Epidermal melanocyte (primary cell): ENCODE data around the gene ALDH5A1.

ENCODE experiments used
- DNase-seq: peaks from one replicate; pipeline ENCODE4 v3.0.0; 2011; ENCODE audit warnings: low spot score; ENCODE audit not compliant: insufficient read length

ALDH5A1 gene

GRCh38 chr6:24494821-24495795 lies at the start of gene ALDH5A1:
TSS of gene ALDH5A1 (plus strand) at chr6:24494969. CDS start at chr6:24494997, 28 bp downstream.
- no peak for DNase-seq

DNA sequence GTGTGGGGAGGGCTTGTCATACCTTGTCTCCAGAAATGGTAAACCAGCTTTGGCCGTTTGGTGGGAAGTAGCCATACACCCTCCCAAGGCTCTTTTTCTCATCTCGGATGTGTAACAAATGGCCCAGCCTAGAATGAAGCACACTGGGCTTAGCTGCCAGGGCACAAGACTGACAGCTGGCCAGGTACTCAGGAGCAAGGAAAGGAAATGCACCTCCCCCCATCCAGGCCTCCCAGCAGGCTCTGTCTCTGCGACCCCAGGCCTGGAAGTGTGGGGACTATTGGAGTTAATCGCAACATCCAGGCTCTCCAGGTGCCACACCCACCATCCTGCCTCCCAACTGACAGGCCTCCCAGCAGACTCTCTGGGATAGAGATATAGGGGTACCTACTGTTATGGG lies 49.1 kb upstream of the ALDH5A1 start:
- DNase-seq, result no peak

GRCh38 chr6:24446670-24447069 lies 48.1 kb upstream of the ALDH5A1 start:
- DNase-seq, result no peak

- no peak for DNase-seq
Observed at GRCh38 chr6:24448396-24448795, 46.4 kb upstream of the ALDH5A1 start.

GRCh38 chr6:24448828-24449525 lies 45.8 kb upstream of the ALDH5A1 start:
- no peak for DNase-seq

DNA sequence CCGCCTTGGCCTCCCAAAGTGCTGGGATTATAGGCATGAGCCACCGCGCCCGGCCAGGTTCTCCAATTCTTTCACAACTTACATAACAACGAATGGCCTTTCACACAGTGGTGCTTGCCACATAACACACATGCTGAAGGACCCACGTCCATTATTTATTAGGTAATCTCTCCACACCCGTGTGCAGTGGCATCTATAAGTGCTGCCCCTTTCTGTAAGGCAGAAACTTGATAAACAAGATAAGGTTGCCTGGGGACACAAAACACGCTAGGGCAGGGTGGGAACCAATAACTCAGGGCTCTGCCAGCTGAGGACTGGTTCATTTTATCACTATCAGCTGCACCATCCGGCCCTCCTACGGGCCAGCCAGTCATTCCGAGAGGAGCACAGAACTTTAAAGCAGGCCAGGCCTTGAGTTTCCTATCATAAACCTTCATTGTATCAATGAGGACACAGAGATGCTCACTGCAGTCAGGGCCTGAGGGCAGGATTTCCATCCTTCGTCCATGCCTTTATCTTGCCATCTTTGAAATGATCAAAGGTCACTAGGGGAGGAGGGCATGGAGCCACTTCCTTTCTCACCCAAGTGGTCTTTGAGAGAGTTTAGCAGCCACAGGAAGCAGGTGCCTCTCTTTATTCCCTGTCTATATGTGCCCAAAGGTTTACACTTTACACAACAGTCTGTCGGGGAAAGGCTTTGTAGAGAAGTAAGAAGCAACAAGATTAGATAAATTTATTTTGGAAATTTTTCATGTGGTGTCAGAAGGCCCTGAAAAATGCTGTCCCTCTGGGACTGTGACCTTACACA lies 43.0 kb upstream of the ALDH5A1 start:
- DNase-seq, result no peak

GRCh38 chr6:24453921-24454320 lies 40.8 kb upstream of the ALDH5A1 start:
- no peak for DNase-seq

DNA sequence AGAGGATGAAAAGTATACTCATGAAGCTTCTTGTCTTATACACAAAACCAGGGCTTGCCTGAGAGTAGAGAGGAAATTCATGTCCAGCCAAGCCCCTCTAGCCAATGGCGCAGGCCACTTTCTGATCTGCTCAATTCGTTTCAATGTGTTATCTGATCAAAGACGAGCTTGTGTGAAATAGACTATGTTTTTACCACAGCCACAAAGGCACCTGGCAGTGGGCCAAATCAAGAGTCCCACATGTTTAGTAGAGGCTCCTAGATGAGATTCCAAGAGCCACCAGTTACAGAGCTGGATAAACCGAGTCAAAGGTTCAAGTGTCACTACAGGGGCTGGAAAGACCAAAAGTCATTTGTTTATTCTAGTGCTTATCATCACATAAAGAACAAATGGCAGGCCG lies 40.3 kb upstream of the ALDH5A1 start:
- no peak for DNase-seq

- no peak for DNase-seq
Observed at GRCh38 chr6:24455061-24455460, 39.7 kb upstream of the ALDH5A1 start.

- DNase-seq, result no peak
Observed at GRCh38 chr6:24458134-24458533, 36.6 kb upstream of the ALDH5A1 start.

DNA sequence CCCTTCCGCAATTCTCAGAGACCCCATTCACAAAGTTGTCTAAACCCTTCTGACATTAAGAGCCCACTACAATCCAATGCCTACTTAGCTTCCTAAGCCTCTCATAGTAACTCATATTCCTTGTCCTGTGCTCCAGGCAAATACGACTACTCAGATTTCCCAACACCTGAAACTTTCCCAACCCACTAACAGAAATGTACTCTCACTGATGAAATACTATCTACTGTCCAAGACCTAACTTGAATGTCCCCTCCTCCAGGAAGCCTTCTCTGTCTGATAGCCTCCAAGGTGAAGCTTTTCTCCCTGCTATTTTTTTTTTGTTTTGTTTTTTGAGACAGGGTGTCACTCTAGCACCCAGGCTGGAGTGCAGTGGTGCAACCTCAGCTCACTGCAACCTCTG lies 35.8 kb upstream of the ALDH5A1 start:
- DNase-seq, result no peak

DNA sequence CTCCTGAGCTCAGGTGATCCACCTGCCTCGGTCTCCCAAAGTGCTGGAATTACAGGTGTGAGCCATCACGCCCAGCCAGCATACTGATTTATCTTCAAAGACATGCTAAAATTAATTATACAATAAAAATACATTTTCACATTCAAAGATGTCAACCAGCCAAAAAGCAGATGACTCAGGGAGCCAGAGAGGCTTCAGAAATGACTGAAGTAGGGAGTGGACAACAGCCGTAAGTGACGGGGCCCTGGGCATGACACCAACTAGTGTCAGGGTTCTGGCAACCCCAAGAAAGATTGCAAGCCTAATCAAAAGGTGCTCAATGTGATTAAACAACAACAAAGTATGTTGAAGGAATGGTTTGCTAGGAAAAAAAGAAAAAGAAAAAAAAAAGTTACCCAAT lies 33.8 kb upstream of the ALDH5A1 start:
- no peak for DNase-seq

DNA sequence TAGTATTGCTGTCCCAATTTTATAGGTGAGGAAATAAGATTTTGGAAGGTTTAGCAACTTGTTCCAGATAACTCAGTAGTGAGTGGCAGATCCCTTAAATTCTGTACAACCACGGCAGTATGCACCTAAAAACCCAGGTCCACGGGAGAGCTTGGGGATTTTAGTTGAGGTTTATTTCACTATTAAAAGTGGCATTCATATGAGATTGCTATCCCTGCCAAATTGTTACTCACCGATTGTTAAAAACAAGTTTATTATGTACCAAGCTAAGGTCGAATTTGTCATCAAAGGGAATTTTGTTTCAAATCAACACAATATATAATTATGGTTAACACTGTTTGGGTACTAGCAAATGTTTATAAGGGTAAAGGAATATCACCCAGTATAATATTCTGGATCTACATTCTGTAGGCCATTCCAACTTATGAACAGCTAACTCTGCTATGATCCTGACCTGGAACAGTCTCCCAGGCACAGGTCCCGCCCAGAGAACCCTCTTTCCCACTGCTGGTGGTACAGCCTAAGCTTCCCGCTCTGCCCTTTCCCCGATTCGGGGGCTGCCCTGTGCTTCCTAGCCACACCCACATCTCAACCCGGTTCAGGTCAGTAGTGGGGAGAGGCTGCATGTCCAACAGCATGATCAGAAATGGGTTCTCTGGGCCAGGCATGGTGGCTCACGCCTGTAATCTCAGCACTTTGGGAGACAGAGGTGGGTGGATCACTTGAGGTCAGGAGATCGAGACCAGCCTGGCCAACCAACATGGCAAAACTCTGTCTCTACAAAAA lies 30.3 kb upstream of the ALDH5A1 start:
- DNase-seq, result no peak

- no peak for DNase-seq
Observed at GRCh38 chr6:24469811-24470210, 25.0 kb upstream of the ALDH5A1 start.

DNA sequence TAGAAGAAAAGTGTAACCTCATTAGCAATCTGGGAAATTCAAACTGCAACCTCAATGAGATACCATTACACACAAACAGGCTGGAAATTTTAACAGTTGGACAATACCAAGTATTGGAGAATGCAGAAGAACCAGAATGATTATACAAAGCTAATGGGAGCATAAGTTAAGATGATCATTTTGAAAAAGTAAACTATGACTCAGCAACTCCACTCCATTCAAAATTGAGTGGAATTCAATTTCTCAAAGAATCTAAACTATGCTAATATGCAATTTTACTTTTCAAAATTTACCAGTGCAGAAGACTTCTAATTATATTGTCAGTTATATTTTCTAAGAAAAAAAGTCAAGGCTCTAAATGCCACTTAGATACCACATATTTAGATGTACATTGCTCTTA lies 22.6 kb upstream of the ALDH5A1 start:
- DNase-seq, result no peak

GRCh38 chr6:24476631-24477030 lies 18.1 kb upstream of the ALDH5A1 start:
- no peak for DNase-seq

- DNase-seq, result no peak
Observed at GRCh38 chr6:24477070-24477469, 17.7 kb upstream of the ALDH5A1 start.

DNA sequence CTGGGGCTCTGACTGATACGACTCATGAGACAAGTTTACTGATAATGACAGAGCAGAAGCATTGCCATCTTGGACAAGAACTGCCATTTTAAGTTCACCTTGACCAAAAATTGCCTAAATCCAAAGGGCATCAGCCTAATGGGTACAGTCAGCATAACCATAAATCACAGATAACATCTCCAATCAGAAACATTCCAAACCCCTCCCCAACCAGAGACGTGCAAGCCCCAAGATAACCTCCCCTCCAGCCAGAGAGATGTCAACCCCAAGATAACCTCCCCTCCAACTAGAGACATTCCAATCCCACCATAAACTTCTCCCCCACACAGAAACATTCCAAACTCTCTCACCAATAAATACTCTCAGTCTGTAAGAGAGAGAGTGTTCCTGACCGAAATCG lies 15.9 kb upstream of the ALDH5A1 start:
- DNase-seq, result no peak

GRCh38 chr6:24480705-24481104 lies 14.1 kb upstream of the ALDH5A1 start:
- DNase-seq, result no peak

DNA sequence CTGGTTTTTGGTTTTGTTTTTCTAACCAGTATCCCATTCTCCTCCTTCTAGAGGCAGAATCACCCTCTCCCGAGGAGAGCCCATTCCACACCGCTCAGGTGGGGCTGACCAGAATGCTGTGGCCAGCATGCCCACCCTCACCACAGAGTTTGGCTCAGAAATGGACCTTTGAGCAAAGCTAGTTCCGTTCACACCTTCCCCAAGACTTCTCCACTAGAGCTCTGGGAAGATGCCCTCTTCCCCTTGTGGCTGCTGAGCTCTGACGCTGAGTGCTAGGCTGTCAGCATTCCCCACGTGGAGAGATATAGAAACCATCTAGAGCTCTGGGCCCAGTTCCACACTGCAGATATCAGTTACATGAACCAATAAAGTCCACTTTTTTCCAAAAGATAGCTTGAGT lies 13.3 kb upstream of the ALDH5A1 start:
- no peak for DNase-seq
